ENCODE data around the gene EXOC2. TPM values are rescaled to one million over a fixed set of nuclear protein-coding genes. Genes with fewer than 3 reads are reported as not detected.

EXOC2 gene
- total and polyA plus RNA-seq, 2 donors (not counting 3 experiments of a cell fraction or from before 2014, with no cell fraction given): 18.2 to 30.8 TPM

- H3K9me3 ChIP-seq (replicated peaks; ENCODE audit: control insufficient read depth, insufficient read depth, low read length): no peaks in the 10 kb centered on the region
- no peak for FAIRE-seq
- peaks cover 44% of the 10 kb centered on the region for H3K4me1 ChIP-seq (ENCODE audit: control insufficient read depth, extremely low read depth, insufficient read depth, low read length)
- no peak overlapping the region for H3K27ac ChIP-seq (ENCODE audit: insufficient read depth, low read depth, low read length)
- ChIA-PET CTCF (interaction anchor here (1.0 to 3.5 kb wide), 5 partner anchors 9 to 20 kb away, joined by 3 to 22 read pairs (median 5); partner anchors contain the start of gene EXOC2), POLR2A (no interaction called here)
- no peak for DNase-seq (ENCODE audit: low read depth, low spot score)
- H3K79me2 ChIP-seq (ENCODE audit: control insufficient read depth, insufficient read depth, low read length): no peaks in the 10 kb centered on the region
- H3K27me3 ChIP-seq (ENCODE audit: control insufficient read depth in 2 of 2, insufficient read depth in 2 of 2, low read length in 2 of 2): no peaks in the 10 kb centered on the region
- BruUV-seq (replicated peaks): no TSS peak
- no peak overlapping the region for H3K9ac ChIP-seq (replicated peaks; ENCODE audit: extremely low read depth, insufficient read depth, low read length)
- intact Hi-C loops (cut with micrococcal nuclease) (no loop called here), dilution Hi-C loops (cut with MboI; ENCODE audit: extremely low pct_ligation_motif_present, low sequenced_read_pairs) (no loop called here)
- H4K20me1 ChIP-seq (replicated peaks; ENCODE audit: control insufficient read depth, extremely low read depth, insufficient read depth, low read length): no peaks in the 10 kb centered on the region
- H3K4me2 ChIP-seq (ENCODE audit: insufficient read depth, low read length): no peak overlapping the region
- no peaks in the 10 kb centered on the region for H3K9me1 ChIP-seq (replicated peaks; ENCODE audit: control insufficient read depth, extremely low read depth, insufficient read depth, low read length)
- no peak overlapping the region for H2AFZ ChIP-seq (ENCODE audit: low read depth, low read length)
- TF ChIP-seq POLR2AphosphoS5 (IDR thresholded peaks at IDR 0.05; ENCODE audit: insufficient read depth, low read depth, low read length) (no peak), CTCF (IDR thresholded peaks at IDR 0.05; ENCODE audit: extremely low read depth in 1 of 2, insufficient read depth in 1 of 2, low read depth in 1 of 2, low read length in 2 of 2) (no peak), MYC (IDR thresholded peaks at IDR 0.05; ENCODE audit: low read depth, low read length) (no peak), EZH2 (IDR thresholded peaks at IDR 0.05; ENCODE audit: borderline replicate concordance, low read depth, low read length, severe bottlenecking) (no peak), JUN (IDR thresholded peaks at IDR 0.05; ENCODE audit: borderline replicate concordance, insufficient read depth, insufficient read length, low read depth) (no peak), MAX (IDR thresholded peaks at IDR 0.05; ENCODE audit: insufficient read depth, insufficient read length) (no peak), GATA2 (IDR thresholded peaks at IDR 0.05; ENCODE audit: insufficient read depth, insufficient read length, low read depth, low read length) (no peak), FOS (IDR thresholded peaks at IDR 0.05; ENCODE audit: borderline replicate concordance, insufficient read depth, low read length) (no peak), POLR2A (IDR thresholded peaks at IDR 0.05; ENCODE audit: low read depth, low read length) (no peak)
- H3K4me3 ChIP-seq (replicated peaks in 1 of 3; ENCODE audit: insufficient read depth in 1 of 3, low read depth in 1 of 3, low read length in 3 of 3): no peak overlapping the region
- H3K36me3 ChIP-seq (ENCODE audit: control insufficient read depth in 2 of 2, extremely low read depth in 1 of 2, insufficient read depth in 2 of 2, low read length in 2 of 2): no peaks in the 10 kb centered on the region
Measured at GRCh38 chr6:701700-702479, 9.0 kb upstream of the EXOC2 start.
